GM12878 (cell line): ENCODE measurements around the gene ZC3H7B. TPM values are rescaled to one million over a fixed set of nuclear protein-coding genes. Genes with fewer than 3 reads are reported as not detected.
A peak's percentile ranks its signal among the peaks of the same experiment; 100 is the strongest.

Source experiments
- ASH2L ChIP-seq: fragments of 300-600, 200-600 bp; sonication (generic); IDR thresholded peaks from 2 replicates; pipeline ENCODE4 v1.6.1; 2017; ENCODE audit warnings: low read depth, mild to moderate bottlenecking, borderline replicate concordance
- CREB1 ChIP-seq: IDR thresholded peaks from 2 replicates; pipeline ENCODE4 v1.6.1; 2012; ENCODE audit warnings: low read depth, mild to moderate bottlenecking, inconsistent platforms
- CREM ChIP-seq: IDR thresholded peaks from 2 replicates; pipeline ENCODE4 v1.6.1; 2014; ENCODE audit warnings: antibody characterized with exemption, low read depth
- E2F4 ChIP-seq: IDR thresholded peaks from 2 replicates; pipeline ENCODE4 v1.6.1; 2012; ENCODE audit warnings: low read depth, low read length, improper control_type of control experiment
- EGR1 ChIP-seq, 2 experiments: IDR thresholded peaks; 1 replicate in 1 of 2; 2 replicates in 1 of 2; pipeline ENCODE4 v1.6.1; 2011 to 2012; ENCODE audit warnings: low read depth in 2 of 2, low read length in 2 of 2, borderline replicate concordance in 1 of 2, mild to moderate bottlenecking in 1 of 2, moderate library complexity in 1 of 2
- EP300 ChIP-seq, 2 experiments: fragments of 150-350 bp in 1 of 2; IDR thresholded peaks; 2 replicates each; pipeline ENCODE4 v1.6.1; 2011 to 2012; ENCODE audit warnings: low read depth in 2 of 2, low read length in 2 of 2, borderline replicate concordance in 1 of 2, improper control_type of control experiment in 1 of 2, inconsistent platforms in 1 of 2; ENCODE audit not compliant: control insufficient read depth in 1 of 2
- MEF2B ChIP-seq: fragments of 450-650 bp; IDR thresholded peaks from 2 replicates; pipeline ENCODE4 v1.6.1; 2018; ENCODE audit warnings: mild to moderate bottlenecking, moderate library complexity; ENCODE audit not compliant: partially characterized antibody, poor library complexity, severe bottlenecking
- MYC ChIP-seq: IDR thresholded peaks from 2 replicates; pipeline ENCODE4 v1.6.1; 2011; ENCODE audit warnings: mild to moderate bottlenecking, low read length, moderate library complexity, inconsistent platforms; ENCODE audit not compliant: insufficient read depth, insufficient replicate concordance, insufficient read length, severe bottlenecking
- PAX5 ChIP-seq: IDR thresholded peaks from 2 replicates; pipeline ENCODE4 v1.6.1; 2011; ENCODE audit warnings: low read depth, low read length, borderline replicate concordance
- PBX3 ChIP-seq: IDR thresholded peaks from 2 replicates; pipeline ENCODE4 v1.6.1; 2011; ENCODE audit warnings: mild to moderate bottlenecking, low read depth, low read length, moderate library complexity; ENCODE audit not compliant: insufficient replicate concordance
- PML ChIP-seq: IDR thresholded peaks from 2 replicates; pipeline ENCODE4 v1.6.1; 2012; ENCODE audit warnings: low read length, inconsistent platforms
- POLR2AphosphoS5 ChIP-seq: IDR thresholded peaks from 2 replicates; pipeline ENCODE4 v1.6.1; 2011; ENCODE audit warnings: mild to moderate bottlenecking, low read length, inconsistent platforms
- RAD21 ChIP-seq: IDR thresholded peaks from 2 replicates; pipeline ENCODE4 v1.6.1; 2011; ENCODE audit warnings: mild to moderate bottlenecking, low read depth, low read length, moderate library complexity; ENCODE audit not compliant: insufficient read depth
- RB1 ChIP-seq: fragments of 450-650 bp; formaldehyde crosslinking; IDR thresholded peaks from 2 replicates; pipeline ENCODE4 v1.6.1; 2017; ENCODE audit warnings: mild to moderate bottlenecking, borderline replicate concordance
- YY1 ChIP-seq: IDR thresholded peaks from 2 replicates; pipeline ENCODE4 v1.6.1; 2011; ENCODE audit warnings: low read depth, mild to moderate bottlenecking, low read length
- ZNF687 ChIP-seq: fragments of 450-650 bp; IDR thresholded peaks from 2 replicates; pipeline ENCODE4 v1.6.1; 2017; ENCODE audit warnings: mild to moderate bottlenecking, moderate library complexity
- polyA plus RNA-seq, 11 experiments: library from polyadenylated mRNA; depleted of rRNA in 4 of 11; unstranded in 6 of 11; stranded (reverse) in 5 of 11; fragments of >200 nt; fragmentation: Nextera tagmentation in 4 of 11; fragmentation: Illumina TruSeq in 1 of 11; extraction: Ambion mirVana in 4 of 11; extraction: Trizol in 1 of 11; gene quantifications; 1 replicate in 1 of 11; 2 replicates in 10 of 11; pipeline versions ENCODE4 v1.2.1 to v1.2.3, GENCODE V29; 2011 to 2016; ENCODE audit warnings: inconsistent platforms in 2 of 11, missing spikeins in 2 of 11, low read depth in 1 of 11
- total RNA-seq, 4 experiments: library from RNA; depleted of rRNA in 3 of 4; stranded (reverse); fragments of >200 nt in 3 of 4; fragmentation: Illumina TruSeq in 1 of 4; extraction: Trizol in 1 of 4; gene quantifications; 2 replicates each; pipeline versions ENCODE4 v1.2.1 to v1.2.3, GENCODE V29; 2013 to 2021
- TF ChIP-seq, protein P1 (sequence below), 3 experiments: IDR thresholded peaks in 2 of 3; conservative IDR thresholded peaks in 1 of 3; 2 replicates each; pipeline ENCODE4 v1.5.1; 2011; ENCODE audit warnings: low read depth in 3 of 3, low read length in 3 of 3, mild to moderate bottlenecking in 3 of 3, control low read depth in 2 of 3, moderate library complexity in 2 of 3, inconsistent platforms in 1 of 3, mixed read lengths in 1 of 3; ENCODE audit not compliant: control insufficient read depth in 2 of 3, insufficient read depth in 1 of 3; ENCODE audit errors: extremely low read depth in 1 of 3
- TF ChIP-seq, protein P2 (sequence below): IDR thresholded peaks from 2 replicates; pipeline ENCODE4 v1.6.1; 2012; ENCODE audit warnings: low read depth, low read length, improper control_type of control experiment

Gene ZC3H7B
- total and polyA plus RNA-seq, 10 of the 15 experiments (the other 5 are each of a cell fraction or from before 2014, with no cell fraction given) = 0.26 to 52.3 (median 22.4) TPM

DNA sequence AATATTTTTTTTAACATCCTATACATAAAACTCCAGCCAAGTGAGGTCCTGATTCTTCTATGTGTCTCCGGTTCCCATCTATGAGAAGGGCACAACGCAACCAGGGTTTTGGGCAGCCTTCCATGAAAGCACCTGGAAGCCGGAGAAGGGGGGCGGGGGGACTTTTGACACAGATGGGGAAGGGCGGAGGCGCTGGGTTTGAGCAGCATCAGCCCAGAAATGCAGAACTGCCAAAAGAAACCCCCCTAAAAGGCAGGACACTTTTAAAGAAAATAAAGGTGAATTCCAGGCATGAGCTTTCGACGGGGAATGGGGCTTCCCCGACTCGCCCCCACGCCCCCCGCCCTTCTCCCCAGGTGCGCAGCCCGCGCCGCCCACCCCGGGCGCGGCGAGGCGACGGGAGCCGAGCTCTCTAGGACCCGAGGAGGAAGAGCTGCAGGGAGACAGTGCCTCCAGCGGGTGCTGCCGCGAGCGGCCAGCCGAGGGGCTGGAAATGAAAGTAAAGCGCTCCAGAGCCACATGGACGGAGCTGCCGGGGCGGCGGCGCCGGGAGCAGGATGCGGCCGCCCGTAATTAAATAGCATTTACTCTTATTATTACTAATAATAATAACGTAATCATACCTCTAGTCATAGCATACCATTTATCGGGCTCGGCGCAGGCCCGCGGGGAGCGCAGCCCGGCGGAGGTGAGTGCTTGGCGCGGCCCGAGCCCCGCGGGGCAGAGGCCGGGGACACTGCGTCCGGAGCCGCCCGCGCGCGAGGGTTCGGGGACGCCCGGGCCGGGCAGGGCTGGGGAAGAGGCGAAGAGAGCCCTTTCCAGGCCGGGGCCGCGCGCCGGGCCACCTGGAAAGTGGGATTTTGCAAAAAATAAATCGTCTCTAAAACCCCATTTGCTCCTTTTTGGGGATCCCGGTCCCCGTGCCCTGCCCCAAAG lies at the start of gene ZC3H7B (continued):
- TF ChIP-seq PAX5 = 0 out of 2 replicates have a peak, but pooled peaks have one; percentile 17
- TF ChIP-seq MYC = peak; percentile 80
- TF ChIP-seq, protein P1, sequence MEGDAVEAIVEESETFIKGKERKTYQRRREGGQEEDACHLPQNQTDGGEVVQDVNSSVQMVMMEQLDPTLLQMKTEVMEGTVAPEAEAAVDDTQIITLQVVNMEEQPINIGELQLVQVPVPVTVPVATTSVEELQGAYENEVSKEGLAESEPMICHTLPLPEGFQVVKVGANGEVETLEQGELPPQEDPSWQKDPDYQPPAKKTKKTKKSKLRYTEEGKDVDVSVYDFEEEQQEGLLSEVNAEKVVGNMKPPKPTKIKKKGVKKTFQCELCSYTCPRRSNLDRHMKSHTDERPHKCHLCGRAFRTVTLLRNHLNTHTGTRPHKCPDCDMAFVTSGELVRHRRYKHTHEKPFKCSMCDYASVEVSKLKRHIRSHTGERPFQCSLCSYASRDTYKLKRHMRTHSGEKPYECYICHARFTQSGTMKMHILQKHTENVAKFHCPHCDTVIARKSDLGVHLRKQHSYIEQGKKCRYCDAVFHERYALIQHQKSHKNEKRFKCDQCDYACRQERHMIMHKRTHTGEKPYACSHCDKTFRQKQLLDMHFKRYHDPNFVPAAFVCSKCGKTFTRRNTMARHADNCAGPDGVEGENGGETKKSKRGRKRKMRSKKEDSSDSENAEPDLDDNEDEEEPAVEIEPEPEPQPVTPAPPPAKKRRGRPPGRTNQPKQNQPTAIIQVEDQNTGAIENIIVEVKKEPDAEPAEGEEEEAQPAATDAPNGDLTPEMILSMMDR (IDR thresholded peaks at IDR 0.05 in 2 of 3, conservative IDR thresholded peaks at IDR 0.05 in 1 of 3; ENCODE audit: control insufficient read depth in 2 of 3, extremely low read depth in 1 of 3, insufficient read depth in 1 of 3, low read depth in 3 of 3, low read length in 3 of 3) = peak; percentile 57 to 66 (median 58)
- peak; percentile 89 for TF ChIP-seq YY1
- TF ChIP-seq CREB1 = peak; percentile 66
- TF ChIP-seq E2F4 = 0 out of 2 replicates have a peak, but pooled peaks have one; percentile 25
- TF ChIP-seq EP300 (IDR thresholded peaks at IDR 0.05; ENCODE audit: borderline replicate concordance in 1 of 2, control insufficient read depth in 1 of 2, low read depth in 2 of 2, low read length in 2 of 2) = no peak
- no peak; the same call in 1 of the 2 replicates for TF ChIP-seq ASH2L
- TF ChIP-seq EGR1 (IDR thresholded peaks at IDR 0.05; ENCODE audit: borderline replicate concordance in 1 of 2, low read depth in 2 of 2, low read length in 2 of 2) = peak in 1 of 2 experiments; percentile 88; a peak in 2 of 3 replicates
- TF ChIP-seq POLR2AphosphoS5 = peak; percentile 83
- peak; percentile 51; the same call in 1 of the 2 replicates for TF ChIP-seq ZNF687
- peak; percentile 43 for TF ChIP-seq CREM
- TF ChIP-seq MEF2B = peak; percentile 48
- peak; percentile 38; the same call in 1 of the 2 replicates for TF ChIP-seq RB1
- peak; percentile 74; the same call in 1 of the 2 replicates for TF ChIP-seq PML
- TF ChIP-seq RAD21 = peak; percentile 45
- TF ChIP-seq, protein P2, sequence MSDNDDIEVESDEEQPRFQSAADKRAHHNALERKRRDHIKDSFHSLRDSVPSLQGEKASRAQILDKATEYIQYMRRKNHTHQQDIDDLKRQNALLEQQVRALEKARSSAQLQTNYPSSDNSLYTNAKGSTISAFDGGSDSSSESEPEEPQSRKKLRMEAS = peak; percentile 86; the same call in 1 of the 2 replicates
- peak; percentile 17 for TF ChIP-seq PBX3
